D721Med (cell line): ENCODE measurements around the gene LINGO3.

Source experiments
- DNase-seq: peaks from one replicate; pipeline ENCODE4 v3.0.0; 2011; ENCODE audit warnings: low spot score; ENCODE audit not compliant: insufficient read length
- FAIRE-seq: peaks from 2 replicates; lab custom pipeline; 2011; peaks lifted over from hg19 to GRCh38; lab: Jason Lieb, UNC
- TF ChIP-seq, protein P1 (sequence below): IDR thresholded peaks from 2 replicates; pipeline ENCODE4 v1.5.1; 2012; ENCODE audit warnings: mild to moderate bottlenecking, control low read depth; ENCODE audit not compliant: insufficient read depth; ENCODE audit errors: missing control alignments

Gene LINGO3

DNA sequence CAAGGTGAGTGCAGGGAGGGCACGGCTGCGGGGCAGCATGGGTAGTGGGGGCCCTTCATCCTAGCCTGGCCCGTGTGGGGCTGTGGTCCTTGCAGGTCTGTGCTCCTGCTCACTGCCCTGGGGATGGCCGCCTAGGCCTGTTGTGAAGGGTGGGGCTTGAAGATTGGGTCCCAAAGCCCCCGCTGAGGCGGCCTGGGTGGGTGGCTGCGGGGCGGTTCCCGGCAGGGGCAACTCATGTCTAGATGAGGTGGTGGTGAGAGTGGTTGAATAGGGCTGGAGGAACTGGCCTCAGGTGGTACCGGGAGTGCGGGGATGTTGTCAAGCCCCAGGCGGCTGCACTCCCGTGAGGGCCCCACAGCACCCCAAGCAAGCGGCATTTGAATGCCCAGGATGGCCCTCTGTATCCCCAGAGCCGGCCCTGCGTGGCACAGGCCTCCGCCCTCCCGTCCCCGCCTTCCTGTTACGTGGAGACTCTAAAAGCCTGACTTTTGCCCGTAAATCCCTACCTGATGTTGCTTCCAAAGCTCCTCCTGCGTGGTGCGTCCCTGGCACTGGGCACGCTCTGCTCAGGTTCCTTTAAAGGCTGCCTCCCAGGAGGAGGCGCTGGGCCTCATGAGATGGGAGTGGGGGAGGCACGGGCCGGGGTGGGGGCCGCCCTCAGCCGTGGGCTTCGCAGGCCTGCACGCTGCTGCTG, 35.5 kb upstream of the LINGO3 start:
- TF ChIP-seq, protein P1, sequence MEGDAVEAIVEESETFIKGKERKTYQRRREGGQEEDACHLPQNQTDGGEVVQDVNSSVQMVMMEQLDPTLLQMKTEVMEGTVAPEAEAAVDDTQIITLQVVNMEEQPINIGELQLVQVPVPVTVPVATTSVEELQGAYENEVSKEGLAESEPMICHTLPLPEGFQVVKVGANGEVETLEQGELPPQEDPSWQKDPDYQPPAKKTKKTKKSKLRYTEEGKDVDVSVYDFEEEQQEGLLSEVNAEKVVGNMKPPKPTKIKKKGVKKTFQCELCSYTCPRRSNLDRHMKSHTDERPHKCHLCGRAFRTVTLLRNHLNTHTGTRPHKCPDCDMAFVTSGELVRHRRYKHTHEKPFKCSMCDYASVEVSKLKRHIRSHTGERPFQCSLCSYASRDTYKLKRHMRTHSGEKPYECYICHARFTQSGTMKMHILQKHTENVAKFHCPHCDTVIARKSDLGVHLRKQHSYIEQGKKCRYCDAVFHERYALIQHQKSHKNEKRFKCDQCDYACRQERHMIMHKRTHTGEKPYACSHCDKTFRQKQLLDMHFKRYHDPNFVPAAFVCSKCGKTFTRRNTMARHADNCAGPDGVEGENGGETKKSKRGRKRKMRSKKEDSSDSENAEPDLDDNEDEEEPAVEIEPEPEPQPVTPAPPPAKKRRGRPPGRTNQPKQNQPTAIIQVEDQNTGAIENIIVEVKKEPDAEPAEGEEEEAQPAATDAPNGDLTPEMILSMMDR, result no peak
- no peak for FAIRE-seq
- no peak for DNase-seq

DNA sequence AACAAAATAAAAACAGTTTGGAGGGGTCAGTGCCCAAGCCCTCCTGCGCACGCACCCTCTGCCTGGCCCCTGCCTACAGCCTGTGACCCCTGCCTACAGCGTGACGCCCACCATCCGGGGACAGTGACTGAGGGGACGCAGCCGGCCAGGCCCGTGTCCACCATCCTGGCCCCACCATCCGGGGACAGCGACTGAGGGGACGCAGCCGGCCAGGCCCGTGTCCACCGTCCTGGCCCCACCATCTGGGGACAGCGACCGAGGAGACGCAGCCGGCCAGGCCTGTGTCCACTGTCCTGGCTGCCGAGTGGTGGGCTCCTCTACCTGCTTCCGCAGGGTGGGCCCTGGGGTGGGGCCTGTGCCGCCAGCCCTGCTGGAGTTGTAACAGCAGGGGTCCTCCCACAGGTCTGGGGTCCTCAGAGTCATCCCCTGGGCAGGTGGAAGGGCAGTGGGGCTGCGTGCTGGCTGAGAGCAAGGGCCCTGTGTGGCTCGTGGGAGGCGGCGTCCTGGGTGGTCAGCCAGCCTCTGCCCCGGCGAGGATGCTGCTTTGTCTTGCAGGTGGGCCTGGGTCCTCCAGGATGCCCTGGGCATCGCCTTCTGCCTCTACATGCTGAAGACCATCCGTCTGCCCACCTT, 34.8 kb upstream of the LINGO3 start:
- TF ChIP-seq, protein P1, result no peak
- FAIRE-seq (no peak), DNase-seq (no peak)

DNA sequence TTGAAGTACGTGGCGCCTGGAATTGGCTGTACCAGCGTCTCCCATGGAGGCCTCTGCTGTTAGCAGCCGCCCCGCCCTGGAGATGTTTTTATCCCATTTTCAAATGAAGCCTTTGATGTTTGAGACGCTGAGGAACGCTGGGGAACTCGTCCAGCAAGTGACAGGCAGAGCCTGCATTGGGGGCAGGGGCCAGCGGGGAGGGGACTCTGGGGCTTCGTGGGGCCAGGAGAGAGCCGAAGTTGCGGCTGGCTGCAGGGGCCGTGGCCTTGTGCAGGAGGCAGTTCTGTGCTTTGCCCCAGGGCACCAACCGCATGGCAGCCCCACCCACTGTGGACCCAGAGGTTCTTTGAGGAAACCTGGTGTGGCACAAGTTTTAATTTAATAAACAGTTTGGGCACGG, 34.0 kb upstream of the LINGO3 start:
- DNase-seq, result no peak
- FAIRE-seq, result no peak
- TF ChIP-seq, protein P1, result no peak

DNA sequence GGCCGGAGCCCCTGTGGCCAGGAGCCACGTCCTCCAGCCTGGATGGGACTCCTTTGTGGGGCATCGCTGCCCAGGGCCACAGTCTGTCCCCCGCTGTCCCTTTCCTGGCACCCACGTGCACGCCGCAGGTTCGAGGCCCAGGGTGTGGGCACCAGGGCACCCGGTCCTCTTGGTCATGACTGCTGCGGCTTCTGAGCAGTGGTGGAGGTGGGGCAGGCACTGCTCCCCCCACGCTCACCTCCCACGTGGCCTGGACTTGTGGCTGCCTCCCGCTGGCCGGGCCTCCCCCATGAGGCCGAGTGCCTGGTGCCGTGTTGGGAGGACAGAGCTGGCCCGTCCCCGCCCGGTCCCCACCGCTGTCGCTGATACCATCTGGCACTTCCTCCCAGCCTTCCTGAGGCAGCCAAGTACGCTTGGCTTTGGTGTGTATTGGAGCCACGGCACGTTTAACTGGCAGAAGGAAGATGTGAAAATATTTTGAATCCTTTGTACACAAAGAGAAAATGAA, 33.3 kb upstream of the LINGO3 start:
- no peak for FAIRE-seq
- no peak for DNase-seq
- TF ChIP-seq, protein P1, result no peak

DNA sequence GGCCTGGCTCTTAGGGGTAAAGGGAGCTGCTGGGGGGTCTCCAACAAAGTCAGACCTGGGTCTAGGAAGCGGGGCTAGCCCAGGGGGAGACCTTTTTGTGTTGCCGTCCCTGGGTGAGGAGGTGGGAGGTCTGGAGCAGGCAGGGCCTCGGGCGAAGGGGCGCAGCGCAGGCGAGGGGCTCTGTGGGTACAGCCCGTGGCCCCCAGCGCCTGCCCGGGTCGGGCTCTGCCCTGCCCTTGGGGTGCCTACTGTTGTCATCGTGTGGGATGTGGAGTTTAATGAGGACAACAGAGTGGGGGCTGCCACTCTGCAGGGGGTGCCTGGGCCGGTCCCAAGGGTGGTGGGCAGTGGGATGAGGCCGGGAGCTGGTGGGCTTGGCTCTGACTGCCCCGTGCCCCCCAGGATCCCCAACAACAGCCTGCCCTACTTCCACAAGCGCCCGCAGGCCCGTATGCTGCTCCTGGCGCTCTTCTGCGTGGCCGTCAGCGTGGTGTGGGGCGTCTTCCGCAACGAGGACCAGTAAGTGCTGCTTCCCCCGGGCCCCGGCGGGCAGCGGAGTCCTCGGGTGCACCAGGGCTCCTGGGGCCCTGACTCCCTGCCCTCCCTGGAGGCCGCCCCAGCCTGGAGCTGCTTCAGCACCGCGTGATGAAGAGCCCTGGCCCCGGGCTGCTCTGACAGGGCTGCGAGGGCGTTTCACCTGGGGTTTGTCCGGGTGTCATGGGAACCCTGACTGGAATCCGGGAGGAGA, 32.7 kb upstream of the LINGO3 start:
- FAIRE-seq, result no peak
- no peak for DNase-seq
- TF ChIP-seq, protein P1, result no peak

DNA sequence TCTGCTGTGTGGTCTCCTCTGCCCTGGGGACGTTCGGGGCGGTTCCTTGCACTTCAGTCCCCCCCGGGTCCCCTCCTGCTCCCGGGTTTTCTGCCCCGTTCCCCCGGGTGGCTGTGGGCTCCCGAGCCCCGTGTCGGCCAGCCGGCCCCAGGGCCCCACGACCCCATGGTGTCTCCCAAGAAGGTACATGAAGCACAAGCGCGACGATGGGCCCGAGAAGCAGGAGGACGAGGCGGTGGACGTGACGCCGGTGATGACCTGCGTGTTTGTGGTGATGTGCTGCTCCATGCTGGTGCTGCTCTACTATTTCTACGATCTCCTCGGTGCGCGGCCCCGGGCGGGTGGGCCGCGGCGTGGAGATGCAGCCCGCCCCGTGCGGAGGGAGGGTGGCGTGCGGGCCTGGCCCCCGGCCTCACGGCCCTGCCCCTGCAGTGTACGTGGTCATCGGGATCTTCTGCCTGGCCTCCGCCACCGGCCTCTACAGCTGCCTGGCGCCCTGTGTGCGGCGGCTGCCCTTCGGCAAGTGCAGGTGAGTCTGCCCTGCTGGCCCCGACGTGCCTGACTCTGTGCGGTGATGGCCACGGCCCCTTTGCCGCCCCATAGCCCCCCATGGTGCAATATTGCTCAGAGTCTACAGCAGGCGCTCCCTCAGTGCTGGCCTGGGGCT, 31.8 kb upstream of the LINGO3 start:
- TF ChIP-seq, protein P1, result no peak
- FAIRE-seq, result no peak
- no peak for DNase-seq
